Breast epithelium (tissue), 4 donors: ENCODE results near the gene ARPP21. TPM values are rescaled to one million over a fixed set of nuclear protein-coding genes. Genes with fewer than 3 reads are reported as not detected.
A peak's percentile ranks its signal among the peaks of the same experiment; 100 is the strongest.

Experiments used
- DNase-seq, 2 donors: peaks; one replicate each; pipeline ENCODE4 v3.0.0-alpha.2; 2019; ENCODE audit warnings: low spot score in 2 of 2
- H3K27ac ChIP-seq, 2 donors: fragments of 200-600 bp; sonication (generic) in 1 of 2; one replicate each; pipeline ENCODE4 v1.5.1; 2016 to 2019; ENCODE audit warnings: mild to moderate bottlenecking in 1 of 2
- H3K27me3 ChIP-seq, 2 donors: fragments of 200-600 bp; sonication (generic) in 1 of 2; one replicate each; pipeline versions ENCODE4 v1.5.1 to v1.6.0; 2017 to 2019; ENCODE audit warnings: control low read depth in 1 of 2, mild to moderate bottlenecking in 1 of 2
- H3K36me3 ChIP-seq: fragments of 200-600 bp; one replicate; pipeline ENCODE4 v1.5.1; 2019
- H3K4me1 ChIP-seq, 2 donors: fragments of 200-600 bp; sonication (generic); one replicate each; pipeline ENCODE4 v1.5.1; 2016 to 2019; ENCODE audit warnings: control low read depth in 1 of 2
- H3K4me3 ChIP-seq, 3 donors: fragments of 200-600 bp; sonication (generic); 1 replicate in 2 of 3; 2 replicates in 1 of 3; pipeline ENCODE4 v1.5.1; 2016 to 2019; ENCODE audit warnings: mild to moderate bottlenecking in 3 of 3, moderate library complexity in 2 of 3
- H3K9me3 ChIP-seq, 2 donors: fragments of 200-600 bp; sonication (generic) in 1 of 2; one replicate each; pipeline ENCODE4 v1.5.1; 2016 to 2019; ENCODE audit warnings: control low read depth in 1 of 2
- CTCF ChIP-seq, 3 donors: fragments of 450-650 bp; IDR thresholded peaks; one replicate each; pipeline ENCODE4 v1.5.1; 2016 to 2017; ENCODE audit warnings: antibody characterized with exemption in 3 of 3, mild to moderate bottlenecking in 3 of 3, moderate library complexity in 3 of 3
- POLR2A ChIP-seq: fragments of 450-650 bp; IDR thresholded peaks from one replicate; pipeline ENCODE4 v1.6.1; 2016; ENCODE audit warnings: antibody characterized with exemption, mild to moderate bottlenecking, moderate library complexity
- POLR2AphosphoS5 ChIP-seq, 3 donors: sonication (generic); formaldehyde crosslinking; IDR thresholded peaks; one replicate each; pipeline ENCODE4 v1.6.1; 2017; ENCODE audit warnings: antibody characterized with exemption in 3 of 3
- intact Hi-C: fragments of 100-400 bp; cut with DNase I; formaldehyde crosslinking; loops from one replicate; pipeline ENCODE4 v1.15.1; 2023; ENCODE audit warnings: low total_unique reads
- total RNA-seq, 3 donors: library from RNA; depleted of rRNA; stranded (reverse); fragments of >200 nt; gene quantifications; one replicate each; pipeline ENCODE4 v1.1.0, GENCODE V29; 2016

The ARPP21 gene
- total RNA-seq, 3 donors from 2014 or later = 0.16 TPM; not detected in 2

GRCh38 chr3:35635926-35636683 is 3.2 kb upstream of the ARPP21 start:
- no peak overlapping the region for H3K27ac ChIP-seq
- DNase-seq = no peak
- H3K9me3 ChIP-seq = no peaks in the 10 kb centered on the region
- H3K4me1 ChIP-seq = no peaks in the 10 kb centered on the region
- H3K4me3 ChIP-seq = no peak overlapping the region
- intact Hi-C loops = no loop called here
- TF ChIP-seq CTCF (IDR thresholded peaks at IDR 0.05) = no peak
- TF ChIP-seq POLR2A = no peak
- no peak for TF ChIP-seq POLR2AphosphoS5 (IDR thresholded peaks at IDR 0.05)
- H3K36me3 ChIP-seq = no peaks in the 10 kb centered on the region
- H3K27me3 ChIP-seq = peaks cover 0 to 23% of the 10 kb centered on the region in 2 donors

GRCh38 chr3:35638251-35638979 is 910 bp upstream of the ARPP21 start:
- no peaks in the 10 kb centered on the region for H3K9me3 ChIP-seq
- H3K27me3 ChIP-seq = peaks cover 0 to 33% of the 10 kb centered on the region in 2 donors
- DNase-seq = no peak
- H3K4me1 ChIP-seq = no peaks in the 10 kb centered on the region
- H3K4me3 ChIP-seq = peak overlapping the region in 1 of 3 donors; percentile 61
- H3K36me3 ChIP-seq = no peaks in the 10 kb centered on the region
- intact Hi-C loops = no loop called here
- TF ChIP-seq POLR2A (no peak), CTCF (IDR thresholded peaks at IDR 0.05) (no peak), POLR2AphosphoS5 (IDR thresholded peaks at IDR 0.05) (no peak)
- no peak overlapping the region for H3K27ac ChIP-seq

GRCh38 chr3:35638980-35639253 is 408 bp upstream of the ARPP21 start:
- DNase-seq = no peak
- TF ChIP-seq POLR2A = no peak
- no peak for TF ChIP-seq POLR2AphosphoS5 (IDR thresholded peaks at IDR 0.05)
- TF ChIP-seq CTCF (IDR thresholded peaks at IDR 0.05) = no peak
- Histone ChIP-seq H3K27me3 (peaks cover 0 to 33% of the 10 kb centered on the region in 2 donors), H3K36me3 (no peaks in the 10 kb centered on the region), H3K4me3 (peak overlapping the region in 2 of 3 donors; percentile 40 to 61), H3K27ac (no peak overlapping the region), H3K4me1 (no peaks in the 10 kb centered on the region), H3K9me3 (no peaks in the 10 kb centered on the region)
- intact Hi-C loops = no loop called here

- H3K9me3 ChIP-seq = no peaks in the 10 kb centered on the region
- H3K27ac ChIP-seq = no peak overlapping the region
- no peaks in the 10 kb centered on the region for H3K4me1 ChIP-seq
- no peaks in the 10 kb centered on the region for H3K36me3 ChIP-seq
- intact Hi-C loops = no loop called here
- peak overlapping the region in 1 of 3 donors; percentile 61 for H3K4me3 ChIP-seq
- no peak for TF ChIP-seq POLR2AphosphoS5 (IDR thresholded peaks at IDR 0.05)
- TF ChIP-seq POLR2A = no peak
- TF ChIP-seq CTCF (IDR thresholded peaks at IDR 0.05) = no peak
- peaks cover 0 to 33% of the 10 kb centered on the region in 2 donors for H3K27me3 ChIP-seq
- DNase-seq = no peak
Observed at GRCh38 chr3:35640190-35641165, 1.2 kb downstream of the ARPP21 start.
